BLaER1 (cell line): Measurements from ENCODE around the gene FAT1.

Experiments used
- H3K27ac ChIP-seq: shearing (Covaris generic); formaldehyde crosslinking; 2 replicates; pipeline ENCODE4 v1.8.1; 2022
- H3K27me3 ChIP-seq: shearing (Covaris generic); formaldehyde crosslinking; 2 replicates; pipeline ENCODE4 v1.8.1; 2022
- H3K36me3 ChIP-seq: shearing (Covaris generic); formaldehyde crosslinking; 2 replicates; pipeline ENCODE4 v1.8.1; 2022
- H3K4me1 ChIP-seq: shearing (Covaris generic); formaldehyde crosslinking; 2 replicates; pipeline ENCODE4 v1.8.1; 2022
- H3K4me2 ChIP-seq: shearing (Covaris generic); formaldehyde crosslinking; 2 replicates; pipeline ENCODE4 v1.8.1; 2022
- H3K4me3 ChIP-seq: shearing (Covaris generic); formaldehyde crosslinking; 2 replicates; pipeline ENCODE4 v1.8.1; 2022
- H3K9ac ChIP-seq: shearing (Covaris generic); formaldehyde crosslinking; 2 replicates; pipeline ENCODE4 v1.8.1; 2022
- H3K9me3 ChIP-seq: shearing (Covaris generic); formaldehyde crosslinking; 2 replicates; pipeline ENCODE4 v1.8.1; 2022
- H4K20me1 ChIP-seq: shearing (Covaris generic); formaldehyde crosslinking; 2 replicates; pipeline ENCODE4 v1.8.1; 2022
- Cebpa-rat ChIP-seq: shearing (Covaris generic); IDR thresholded peaks from 2 replicates; pipeline ENCODE4 v1.8.1; 2022

Gene FAT1

DNA sequence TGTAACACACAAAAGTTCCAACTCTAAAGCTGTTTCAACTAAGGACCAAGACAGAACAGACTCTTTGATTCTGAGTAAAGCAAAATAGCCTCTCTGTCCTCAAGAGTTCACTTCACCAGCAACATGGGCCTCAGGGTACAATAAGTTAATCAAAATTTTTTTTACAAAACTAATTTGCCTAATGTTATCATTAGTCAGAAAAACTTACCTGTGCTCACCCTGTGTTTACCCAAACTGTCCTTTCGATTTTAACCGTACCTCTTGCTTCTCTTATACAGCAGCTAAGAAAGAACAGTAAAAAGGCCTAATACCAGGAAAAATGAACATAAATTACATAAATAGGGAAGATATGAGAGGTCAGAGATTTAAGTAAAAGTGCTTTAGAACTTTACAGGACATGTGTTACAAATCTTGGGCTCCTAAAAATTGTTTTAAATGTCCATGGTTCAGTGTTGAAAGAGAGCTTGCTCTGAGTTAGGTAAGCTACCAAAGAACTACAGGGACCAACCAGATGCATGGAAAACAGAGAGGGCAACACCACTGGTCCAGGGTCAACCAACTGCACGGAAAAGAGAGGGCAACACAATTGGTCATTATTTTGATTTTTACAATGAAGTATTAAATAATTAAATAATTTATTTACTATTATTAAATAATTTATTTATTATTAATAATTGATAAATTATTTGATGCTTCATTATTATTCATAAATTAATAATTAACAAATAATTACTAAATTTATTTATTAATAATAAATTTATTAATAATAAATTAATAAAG, 73.1 kb downstream of the FAT1 start:
- H3K9me3 ChIP-seq, result no peaks in the 10 kb centered on the region
- H3K27me3 ChIP-seq, result no peaks in the 10 kb centered on the region
- TF ChIP-seq Cebpa-rat, result no peak
- H4K20me1 ChIP-seq, result peaks cover 96% of the 10 kb centered on the region
- H3K9ac ChIP-seq, result no peak overlapping the region
- H3K4me1 ChIP-seq, result no peaks in the 10 kb centered on the region
- H3K36me3 ChIP-seq, result peaks cover 83% of the 10 kb centered on the region
- H3K4me3 ChIP-seq, result no peak overlapping the region
- H3K4me2 ChIP-seq, result no peak overlapping the region
- no peak overlapping the region for H3K27ac ChIP-seq

DNA sequence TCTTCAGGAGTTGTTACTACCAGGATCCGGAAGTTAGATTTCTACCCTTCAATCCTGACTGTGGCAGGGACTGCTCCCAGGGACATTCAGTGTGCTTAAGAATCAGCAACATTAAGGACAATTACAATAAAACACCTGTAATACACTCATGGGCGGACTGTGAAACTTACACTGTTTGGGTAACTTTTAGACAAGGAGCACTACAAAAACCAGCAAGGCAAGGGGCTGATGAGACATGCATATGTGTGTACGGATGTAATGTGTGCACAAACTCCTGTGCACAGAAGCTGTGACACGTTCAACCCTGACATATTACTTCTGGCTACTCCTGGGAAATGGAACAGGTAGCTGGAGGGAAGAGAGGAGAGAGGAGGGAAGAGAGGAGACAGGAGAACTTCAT, 75.8 kb downstream of the FAT1 start:
- Histone ChIP-seq H3K36me3 (peaks cover 88% of the 10 kb centered on the region), H3K27me3 (no peaks in the 10 kb centered on the region), H3K4me1 (no peaks in the 10 kb centered on the region), H3K4me3 (no peak overlapping the region), H3K4me2 (no peak overlapping the region), H3K27ac (no peak overlapping the region), H4K20me1 (peaks cover 92% of the 10 kb centered on the region), H3K9ac (no peak overlapping the region), H3K9me3 (no peaks in the 10 kb centered on the region)
- no peak for TF ChIP-seq Cebpa-rat

DNA sequence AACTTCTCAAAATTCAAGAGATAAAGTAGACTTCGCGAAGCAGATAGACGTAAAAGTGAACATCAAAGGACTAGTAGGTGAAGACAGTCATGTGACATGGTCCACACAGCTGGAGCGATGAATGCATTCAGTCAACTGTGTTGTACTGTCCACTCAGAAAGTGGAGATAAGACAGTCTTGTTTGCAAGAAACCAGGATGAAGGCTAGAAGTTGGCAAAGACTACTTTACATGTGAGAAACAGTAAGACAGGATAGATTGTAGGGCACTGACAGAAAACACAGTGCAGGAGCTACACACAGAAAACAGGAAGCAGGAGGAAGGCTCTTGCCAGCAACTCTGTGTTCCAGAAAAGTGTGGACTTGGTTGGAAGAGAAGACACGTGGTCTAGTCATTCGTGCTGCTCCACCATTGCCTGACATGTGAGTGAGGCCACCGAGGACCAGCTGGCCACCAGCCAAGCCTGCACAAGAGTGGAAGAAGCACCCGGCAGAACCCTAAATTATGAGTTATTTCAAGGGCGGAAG, 78.9 kb downstream of the FAT1 start:
- Histone ChIP-seq H4K20me1 (peaks cover 90% of the 10 kb centered on the region), H3K36me3 (peaks cover 88% of the 10 kb centered on the region), H3K4me3 (no peak overlapping the region), H3K27me3 (no peaks in the 10 kb centered on the region), H3K27ac (no peak overlapping the region), H3K4me2 (no peak overlapping the region), H3K9ac (no peak overlapping the region), H3K9me3 (no peaks in the 10 kb centered on the region), H3K4me1 (no peaks in the 10 kb centered on the region)
- no peak for TF ChIP-seq Cebpa-rat

DNA sequence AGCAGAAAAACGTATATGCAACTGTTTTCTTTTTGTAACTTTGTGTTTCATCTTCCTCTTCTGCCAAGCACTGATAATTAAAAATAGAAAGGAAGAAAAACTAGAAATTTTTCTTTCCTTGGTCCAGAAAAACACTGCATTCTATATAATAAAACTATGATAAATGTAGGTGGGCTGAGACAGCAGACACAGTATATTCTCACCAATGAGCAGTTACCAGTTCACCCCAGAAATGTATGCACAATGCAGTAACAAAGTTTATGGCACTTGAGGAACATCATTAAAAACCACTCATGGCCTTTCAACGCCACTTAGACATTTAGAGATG, 79.4 kb downstream of the FAT1 start:
- H3K27ac ChIP-seq, result no peak overlapping the region
- H3K4me3 ChIP-seq, result no peak overlapping the region
- H4K20me1 ChIP-seq, result peaks cover 88% of the 10 kb centered on the region
- no peak overlapping the region for H3K4me2 ChIP-seq
- TF ChIP-seq Cebpa-rat, result no peak
- H3K9me3 ChIP-seq, result no peaks in the 10 kb centered on the region
- H3K9ac ChIP-seq, result no peak overlapping the region
- H3K4me1 ChIP-seq, result no peaks in the 10 kb centered on the region
- no peaks in the 10 kb centered on the region for H3K27me3 ChIP-seq
- H3K36me3 ChIP-seq, result peaks cover 88% of the 10 kb centered on the region

DNA sequence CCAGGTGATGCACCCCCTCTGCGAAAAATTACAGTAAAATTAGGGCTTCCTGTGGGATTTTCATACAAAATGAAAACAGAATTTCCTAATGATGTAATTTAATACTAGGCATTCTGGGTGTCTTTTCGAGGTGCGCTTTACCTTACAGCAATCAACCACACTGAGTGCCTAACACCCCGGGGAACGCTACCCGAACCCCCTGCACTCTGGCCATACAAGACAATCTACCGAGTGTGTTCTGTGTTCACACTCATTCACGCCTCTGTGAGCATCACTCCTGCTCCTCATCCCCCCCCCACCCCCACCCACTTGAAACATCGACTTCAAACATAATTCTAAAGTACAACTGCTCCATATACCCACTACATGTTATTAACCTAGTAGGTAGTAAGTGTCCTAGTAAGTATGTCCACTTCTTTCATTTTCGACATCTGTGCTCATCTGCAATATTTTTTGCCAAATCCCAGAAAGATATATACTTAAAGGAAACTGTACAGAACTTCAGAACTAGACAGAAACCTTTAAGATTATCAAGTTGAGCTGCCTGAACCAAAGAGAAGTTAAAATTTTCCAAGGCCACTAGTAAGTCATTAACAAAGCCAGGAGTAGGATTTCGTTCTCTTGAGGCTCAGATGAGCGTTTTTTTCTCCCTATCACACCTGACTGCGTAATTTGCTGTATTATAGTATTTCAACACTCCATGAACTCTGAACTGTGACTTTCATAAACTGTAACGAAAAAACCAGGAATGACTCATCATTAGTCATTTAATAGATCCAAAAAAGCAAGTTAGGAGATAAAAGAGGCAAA, 80.0 kb downstream of the FAT1 start:
- TF ChIP-seq Cebpa-rat, result no peak
- Histone ChIP-seq H3K9ac (no peak overlapping the region), H3K27ac (no peak overlapping the region), H3K4me3 (no peak overlapping the region), H3K36me3 (peaks cover 88% of the 10 kb centered on the region), H3K4me1 (no peaks in the 10 kb centered on the region), H3K27me3 (no peaks in the 10 kb centered on the region), H3K4me2 (no peak overlapping the region), H4K20me1 (peaks cover 88% of the 10 kb centered on the region), H3K9me3 (no peaks in the 10 kb centered on the region)

DNA sequence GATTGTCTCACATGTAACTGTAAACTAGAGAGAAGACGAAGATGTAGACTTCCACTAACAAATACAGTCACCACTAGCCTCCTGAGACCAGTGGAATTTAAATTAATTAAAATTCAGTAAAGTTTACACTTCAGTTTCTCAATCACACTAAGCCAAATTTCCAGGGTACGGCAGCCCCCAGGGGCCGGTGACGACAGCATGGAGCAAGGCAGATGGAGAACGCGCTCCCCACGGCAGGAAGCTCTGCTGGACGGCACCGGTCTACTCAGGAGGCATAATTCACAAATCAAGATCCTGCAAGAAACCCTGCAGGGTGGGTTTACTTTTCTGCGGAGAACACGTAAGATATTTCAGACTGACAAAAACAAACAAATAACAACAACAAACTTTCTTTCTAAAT, 80.7 kb downstream of the FAT1 start:
- Histone ChIP-seq H3K9ac (no peak overlapping the region), H3K36me3 (peaks cover 88% of the 10 kb centered on the region), H3K9me3 (no peaks in the 10 kb centered on the region), H3K4me3 (no peak overlapping the region), H4K20me1 (peaks cover 88% of the 10 kb centered on the region), H3K27me3 (no peaks in the 10 kb centered on the region), H3K27ac (no peak overlapping the region), H3K4me2 (no peak overlapping the region), H3K4me1 (no peaks in the 10 kb centered on the region)
- no peak for TF ChIP-seq Cebpa-rat

DNA sequence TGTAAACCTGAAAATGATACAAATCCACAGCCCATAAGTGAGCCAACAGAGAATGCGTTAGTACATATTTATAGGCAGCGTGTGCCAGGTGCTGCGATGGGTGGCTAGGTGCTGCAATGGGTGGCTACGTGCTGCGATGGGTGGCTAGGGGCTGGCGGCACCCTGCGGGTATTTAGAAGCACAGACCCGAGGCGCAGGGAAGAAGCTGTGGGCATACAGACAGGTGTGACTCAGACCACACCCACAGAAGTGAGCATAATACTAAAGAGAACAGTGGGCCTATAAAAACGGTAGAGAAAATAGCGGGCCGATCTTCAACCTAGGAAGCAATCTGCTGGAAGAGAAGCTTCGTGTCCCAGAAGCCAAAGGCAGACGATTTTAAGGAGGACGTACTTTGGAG, 81.1 kb downstream of the FAT1 start:
- no peaks in the 10 kb centered on the region for H3K9me3 ChIP-seq
- no peak overlapping the region for H3K4me2 ChIP-seq
- H3K4me1 ChIP-seq, result no peaks in the 10 kb centered on the region
- H4K20me1 ChIP-seq, result peaks cover 88% of the 10 kb centered on the region
- H3K36me3 ChIP-seq, result peaks cover 88% of the 10 kb centered on the region
- H3K9ac ChIP-seq, result no peak overlapping the region
- H3K27ac ChIP-seq, result no peak overlapping the region
- H3K27me3 ChIP-seq, result no peaks in the 10 kb centered on the region
- H3K4me3 ChIP-seq, result no peak overlapping the region
- no peak for TF ChIP-seq Cebpa-rat

DNA sequence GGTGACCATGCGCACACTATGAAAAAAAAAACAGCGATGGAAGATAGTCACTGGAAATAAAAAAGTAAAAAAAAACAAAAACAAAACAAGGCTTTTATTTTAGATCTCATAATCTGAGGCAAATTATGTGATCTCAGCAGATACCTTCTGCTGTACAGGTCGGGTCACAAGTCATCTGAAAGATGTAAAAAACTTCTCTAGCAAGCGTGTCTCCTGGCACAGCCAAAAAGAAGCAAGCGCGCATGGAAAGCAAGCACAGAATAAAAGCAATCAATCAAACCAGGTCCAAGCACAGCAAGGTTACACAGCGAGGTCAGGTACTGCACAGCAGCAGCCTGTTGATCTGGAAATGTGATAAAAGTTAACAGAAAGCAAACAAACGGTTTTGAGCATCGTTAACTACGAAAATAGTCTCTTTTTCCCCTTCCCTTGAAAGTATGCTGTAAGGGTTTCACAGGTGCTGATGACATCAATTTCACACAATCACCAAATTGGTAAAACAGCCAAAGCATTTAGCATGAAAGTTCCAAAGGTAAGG, 89.0 kb downstream of the FAT1 start:
- Histone ChIP-seq H3K4me2 (no peak overlapping the region), H3K27me3 (no peaks in the 10 kb centered on the region), H3K9me3 (no peaks in the 10 kb centered on the region), H3K27ac (no peak overlapping the region), H4K20me1 (peaks cover 78% of the 10 kb centered on the region), H3K36me3 (peaks cover 98% of the 10 kb centered on the region), H3K4me3 (no peak overlapping the region), H3K4me1 (peaks cover under 1% of the 10 kb centered on the region; the same call in 1 of the 2 replicates), H3K9ac (no peak overlapping the region)
- no peak for TF ChIP-seq Cebpa-rat

DNA sequence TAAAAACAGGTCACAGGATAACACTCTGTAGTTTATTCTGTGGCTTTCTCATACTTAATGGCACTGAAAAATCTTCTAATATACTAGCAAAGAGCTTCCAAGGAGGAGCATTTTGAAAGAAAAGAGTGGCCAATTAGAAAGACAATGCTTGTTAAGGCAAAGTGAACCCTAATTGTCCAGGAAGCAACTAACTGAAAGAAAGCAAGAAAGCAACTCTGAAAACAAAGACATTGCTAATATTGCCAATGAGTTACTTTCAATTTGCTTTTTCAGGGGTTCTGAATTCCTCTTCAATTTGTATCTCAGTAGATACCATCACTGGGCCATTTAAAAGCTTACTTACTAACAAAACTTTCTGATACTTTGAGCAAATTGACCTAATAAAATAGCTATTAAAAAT, 89.8 kb downstream of the FAT1 start:
- Histone ChIP-seq H4K20me1 (peaks cover 82% of the 10 kb centered on the region), H3K4me2 (no peak overlapping the region), H3K36me3 (peaks cover 96% of the 10 kb centered on the region), H3K9ac (no peak overlapping the region), H3K27me3 (no peaks in the 10 kb centered on the region), H3K27ac (no peak overlapping the region), H3K4me1 (peaks cover 5% of the 10 kb centered on the region; the same call in 1 of the 2 replicates), H3K4me3 (no peak overlapping the region), H3K9me3 (no peaks in the 10 kb centered on the region)
- TF ChIP-seq Cebpa-rat, result no peak

DNA sequence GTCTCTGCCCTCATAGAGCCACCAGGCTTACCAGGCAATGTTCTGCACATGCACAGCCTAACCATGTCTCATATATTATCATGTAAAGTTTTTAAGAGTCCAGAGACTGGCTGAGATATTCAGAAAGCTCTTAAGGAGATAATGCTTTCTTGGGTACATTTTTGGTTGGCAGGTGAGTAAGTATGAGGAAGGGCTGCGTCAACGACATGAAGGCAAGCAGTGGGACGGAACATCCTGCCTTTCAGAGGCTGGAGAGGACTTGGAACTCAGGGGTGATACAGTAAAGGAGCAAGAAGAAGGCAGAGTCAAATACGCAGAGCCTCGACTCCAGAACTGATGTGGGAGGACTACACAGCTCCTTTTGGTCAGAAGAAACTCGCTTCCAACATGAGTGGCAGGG, 93.5 kb downstream of the FAT1 start:
- H3K27ac ChIP-seq, result no peak overlapping the region

More for the DNA sequence above, 93.5 kb downstream of the FAT1 start:
- Histone ChIP-seq H3K9me3 (no peaks in the 10 kb centered on the region), H3K27me3 (no peaks in the 10 kb centered on the region), H3K4me2 (no peak overlapping the region), H3K9ac (no peak overlapping the region), H3K36me3 (peaks cover 91% of the 10 kb centered on the region), H3K4me3 (no peak overlapping the region), H3K4me1 (peaks cover 24% of the 10 kb centered on the region), H4K20me1 (peaks cover 69% of the 10 kb centered on the region)
- TF ChIP-seq Cebpa-rat, result no peak
